Mesothelial cell of epicardium (in vitro differentiated cells): ENCODE results near the gene CCDC88C. TPM values are rescaled to one million over a fixed set of nuclear protein-coding genes. Genes with fewer than 3 reads are reported as not detected.

Experiments used
- DNase-seq, 2 experiments: peaks; one replicate each; pipeline ENCODE4 v3.0.0; 2021; ENCODE audit warnings: low spot score in 2 of 2; ENCODE audit not compliant: unreplicated experiment in 2 of 2
- H3K27ac Mint-ChIP-seq: 2 replicates; pipeline ENCODE4 v1.8.0; 2021; ENCODE audit warnings: mixed read lengths
- H3K27me3 Mint-ChIP-seq: 2 replicates; pipeline ENCODE4 v1.8.0; 2021; ENCODE audit warnings: low read depth, mixed read lengths
- H3K36me3 Mint-ChIP-seq: 2 replicates; pipeline ENCODE4 v1.8.0; 2021; ENCODE audit warnings: mixed read lengths
- H3K4me1 Mint-ChIP-seq: 2 replicates; pipeline ENCODE4 v1.8.0; 2021; ENCODE audit warnings: mixed read lengths
- H3K4me3 Mint-ChIP-seq: 2 replicates; pipeline ENCODE4 v1.8.0; 2021; ENCODE audit warnings: mild to moderate bottlenecking, moderate library complexity, mixed read lengths
- H3K9me3 Mint-ChIP-seq: 2 replicates; pipeline ENCODE4 v1.8.0; 2021; ENCODE audit warnings: mixed read lengths
- CTCF ChIP-seq: fragments of 200-600 bp; sonication (generic); IDR thresholded peaks from one replicate; pipeline ENCODE4 v1.5.0; 2021; ENCODE audit warnings: antibody characterized with exemption; ENCODE audit not compliant: unreplicated experiment
- total RNA-seq: library from RNA; stranded (reverse); gene quantifications from 3 replicates; pipeline ENCODE4 v1.2.1, GENCODE V29; 2021

CCDC88C gene
- total RNA-seq, 1 donor from 2014 or later: 23.7 TPM

GRCh38 chr14:91225025-91225424 lies 192.6 kb downstream of the CCDC88C start:
- Mint-ChIP-seq H3K9me3 (no peaks in the 10 kb centered on the region), H3K27ac (no peak overlapping the region), H3K4me3 (no peak overlapping the region), H3K4me1 (no peaks in the 10 kb centered on the region), H3K27me3 (no peaks in the 10 kb centered on the region), H3K36me3 (peaks cover 15% of the 10 kb centered on the region)
- DNase-seq: no peak
- TF ChIP-seq CTCF: no peak

GRCh38 chr14:91223028-91223783 lies 194.4 kb downstream of the CCDC88C start:
- H3K27ac Mint-ChIP-seq: no peak overlapping the region
- H3K4me1 Mint-ChIP-seq: no peaks in the 10 kb centered on the region
- no peaks in the 10 kb centered on the region for H3K9me3 Mint-ChIP-seq
- H3K27me3 Mint-ChIP-seq: no peaks in the 10 kb centered on the region
- no peak for TF ChIP-seq CTCF
- no peak overlapping the region for H3K4me3 Mint-ChIP-seq
- no peak for DNase-seq
- H3K36me3 Mint-ChIP-seq: peaks cover 15% of the 10 kb centered on the region

Other genes starting within 250 kb of the CCDC88C start
- gene GPR68, start 173.1 kb downstream of the CCDC88C start, total RNA-seq: 0.79 to 1.2 TPM (median 1.1 TPM) in 3 replicates
- gene PPP4R3A, start 92.5 kb upstream of the CCDC88C start, total RNA-seq: 94.2 to 101 TPM (median 99.2 TPM) in 3 replicates